Thyroid gland (tissue), 4 donors: ENCODE measurements around the gene PCDH20. TPM values are rescaled to one million over a fixed set of nuclear protein-coding genes. Genes with fewer than 3 reads are reported as not detected.

Experiments used
- DNase-seq, 2 donors: peaks; one replicate each; pipeline ENCODE4 v3.0.0-alpha.2; 2019
- H3K27ac ChIP-seq, 3 donors: fragments of 200-600 bp; sonication (generic); 1 replicate in 2 of 3; 2 replicates in 1 of 3; pipeline ENCODE4 v1.5.1; 2016 to 2019; ENCODE audit warnings: mild to moderate bottlenecking in 1 of 3, moderate library complexity in 1 of 3
- H3K27me3 ChIP-seq: fragments of 200-600 bp; sonication (generic); one replicate; pipeline ENCODE4 v1.5.1; 2019
- H3K36me3 ChIP-seq, 2 donors: fragments of 200-600 bp; sonication (generic); one replicate each; pipeline ENCODE4 v1.5.1; 2016 to 2019
- H3K4me1 ChIP-seq, 2 donors: fragments of 200-600 bp; sonication (generic); one replicate each; pipeline ENCODE4 v1.5.1; 2017 to 2019
- H3K4me3 ChIP-seq, 3 donors: fragments of 200-600 bp; sonication (generic); replicated peaks in 1 of 3; 1 replicate in 2 of 3; 2 replicates in 1 of 3; pipeline ENCODE4 v1.5.1; 2016; ENCODE audit warnings: mild to moderate bottlenecking in 1 of 3
- H3K9me3 ChIP-seq: fragments of 200-600 bp; sonication (generic); one replicate; pipeline ENCODE4 v1.5.1; 2017
- CTCF ChIP-seq, 6 experiments: fragments of 200-600 bp in 3 of 6; fragments of 450-650 bp in 3 of 6; sonication (generic) in 3 of 6; IDR thresholded peaks; one replicate each; pipeline ENCODE4 v1.5.1; 2016 to 2019; ENCODE audit warnings: antibody characterized with exemption in 6 of 6, mild to moderate bottlenecking in 2 of 6, inconsistent platforms in 1 of 6, moderate library complexity in 1 of 6
- POLR2A ChIP-seq, 2 donors: fragments of 450-650 bp; IDR thresholded peaks; one replicate each; pipeline ENCODE4 v1.6.1; 2017; ENCODE audit warnings: antibody characterized with exemption in 2 of 2, mild to moderate bottlenecking in 2 of 2, moderate library complexity in 1 of 2
- WGBS, 2 donors: methylation state at CpG; one replicate each; pipeline ENCODE4 v1.1.5; 2017; 5-methylcytosine and 5-hydroxymethylcytosine counted together
- intact Hi-C: fragments of 100-400 bp; cut with DNase I; formaldehyde crosslinking; loops from one replicate; pipeline ENCODE4 v1.15.1; 2023
- total RNA-seq, 4 donors: library from RNA; depleted of rRNA; stranded (reverse); fragments of >200 nt; gene quantifications; one replicate each; pipeline ENCODE4 v1.2.3, GENCODE V29; 2016

Gene PCDH20
- total RNA-seq, 4 donors from 2014 or later = 0.11 to 1.1 (median 0.55) TPM

- TF ChIP-seq CTCF (IDR thresholded peaks at IDR 0.05) = no peak
- no peak for TF ChIP-seq POLR2A (IDR thresholded peaks at IDR 0.05)
- DNase-seq = peak; percentile 2 to 8
- H3K9me3 ChIP-seq = no peaks in the 10 kb centered on the region
- peak overlapping the region in 1 of 3 donors; percentile 26 for H3K4me3 ChIP-seq
- H3K36me3 ChIP-seq = no peaks in the 10 kb centered on the region
- H3K27ac ChIP-seq = no peak overlapping the region
- intact Hi-C loops = no loop called here
- peaks cover 0 to 7% of the 10 kb centered on the region in 2 donors for H3K4me1 ChIP-seq
- WGBS, 2 donors = 2 to 3% methylated on average over 33 to 41 of the region's 41 CpGs
- H3K27me3 ChIP-seq = no peaks in the 10 kb centered on the region
Measured at GRCh38 chr13:61413572-61414535, 1.8 kb downstream of the PCDH20 start.

GRCh38 chr13:61410669-61411297 lies 4.9 kb downstream of the PCDH20 start:
- Histone ChIP-seq H3K27me3 (no peaks in the 10 kb centered on the region), H3K9me3 (no peaks in the 10 kb centered on the region), H3K4me1 (peaks cover 0 to 7% of the 10 kb centered on the region in 2 donors), H3K4me3 (no peak overlapping the region), H3K27ac (no peak overlapping the region), H3K36me3 (no peaks in the 10 kb centered on the region)
- intact Hi-C loops = no loop called here
- DNase-seq = no peak
- TF ChIP-seq POLR2A (IDR thresholded peaks at IDR 0.05) (no peak), CTCF (IDR thresholded peaks at IDR 0.05) (peak in 3 of 6 experiments; percentile 27 to 48 (median 44))
- 95 to 96% methylated on average over 1 of the region's 1 CpG for WGBS, 2 donors

- no peaks in the 10 kb centered on the region for H3K9me3 ChIP-seq
- no peak overlapping the region for H3K27ac ChIP-seq
- H3K4me1 ChIP-seq = peaks cover 0 to 7% of the 10 kb centered on the region in 2 donors
- H3K4me3 ChIP-seq = no peak overlapping the region
- no peaks in the 10 kb centered on the region for H3K27me3 ChIP-seq
- intact Hi-C loops = no loop called here
- no peaks in the 10 kb centered on the region for H3K36me3 ChIP-seq
- DNase-seq = no peak
- TF ChIP-seq CTCF (IDR thresholded peaks at IDR 0.05) (no peak), POLR2A (IDR thresholded peaks at IDR 0.05) (no peak)
- WGBS, 2 donors = 45 to 48% methylated on average over 2 of the region's 2 CpGs
Measured at GRCh38 chr13:61410266-61410665, 5.4 kb downstream of the PCDH20 start.

GRCh38 chr13:61408571-61408970 lies 7.1 kb downstream of the PCDH20 start:
- no peaks in the 10 kb centered on the region for H3K27me3 ChIP-seq
- H3K27ac ChIP-seq = no peak overlapping the region
- peaks cover 0 to 2% of the 10 kb centered on the region in 2 donors for H3K4me1 ChIP-seq
- H3K36me3 ChIP-seq = no peaks in the 10 kb centered on the region
- no peak for DNase-seq
- no peak overlapping the region for H3K4me3 ChIP-seq
- intact Hi-C loops = no loop called here
- H3K9me3 ChIP-seq = no peaks in the 10 kb centered on the region
- 0% methylated on average over 1 of the region's 1 CpG for WGBS, 2 donors
- TF ChIP-seq CTCF (IDR thresholded peaks at IDR 0.05) = no peak
- TF ChIP-seq POLR2A (IDR thresholded peaks at IDR 0.05) = no peak

GRCh38 chr13:61406275-61406674 lies 9.4 kb downstream of the PCDH20 start:
- Histone ChIP-seq H3K27ac (no peak overlapping the region), H3K9me3 (no peaks in the 10 kb centered on the region), H3K27me3 (no peaks in the 10 kb centered on the region), H3K4me1 (no peaks in the 10 kb centered on the region), H3K36me3 (no peaks in the 10 kb centered on the region), H3K4me3 (no peak overlapping the region)
- intact Hi-C loops = no loop called here
- 90 to 92% methylated on average over 1 of the region's 1 CpG for WGBS, 2 donors
- no peak for TF ChIP-seq CTCF (IDR thresholded peaks at IDR 0.05)
- no peak for TF ChIP-seq POLR2A (IDR thresholded peaks at IDR 0.05)
- DNase-seq = no peak
